Measurements from ENCODE around the gene SUPT3H.

SUPT3H gene

DNA sequence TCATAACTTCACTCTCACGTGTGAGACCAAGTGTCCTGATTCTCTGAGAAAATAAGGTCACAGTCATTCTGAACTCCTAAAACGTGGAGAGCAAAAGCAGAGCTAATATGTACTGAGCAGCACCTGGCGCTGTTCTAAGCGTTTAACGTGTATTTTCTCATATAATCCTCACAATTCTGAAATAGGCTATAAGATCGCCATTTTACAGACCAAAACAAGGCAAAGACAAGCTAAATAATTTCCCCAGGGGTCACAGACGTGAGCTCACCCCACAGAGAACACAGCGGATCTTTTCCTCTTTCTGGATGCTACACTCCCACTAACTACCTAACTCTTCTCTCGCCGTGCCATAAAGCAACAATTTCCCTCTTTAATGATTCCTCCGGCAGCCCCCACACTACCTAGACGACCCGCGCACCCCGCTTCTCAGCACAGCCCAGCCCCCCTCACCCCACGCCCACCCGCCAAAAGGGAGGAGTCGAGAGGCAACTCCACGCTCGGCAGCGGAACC, 636 bp downstream of the SUPT3H start:
- POLR2A ChIA-PET, result no interaction called here
- CTCF ChIA-PET, result interaction anchor here (1.4 to 1.9 kb wide), 5 partner anchors 10 to 721 kb away, joined by 3 to 8 read pairs (median 5); no protein-coding TSS in a partner anchor

DNA sequence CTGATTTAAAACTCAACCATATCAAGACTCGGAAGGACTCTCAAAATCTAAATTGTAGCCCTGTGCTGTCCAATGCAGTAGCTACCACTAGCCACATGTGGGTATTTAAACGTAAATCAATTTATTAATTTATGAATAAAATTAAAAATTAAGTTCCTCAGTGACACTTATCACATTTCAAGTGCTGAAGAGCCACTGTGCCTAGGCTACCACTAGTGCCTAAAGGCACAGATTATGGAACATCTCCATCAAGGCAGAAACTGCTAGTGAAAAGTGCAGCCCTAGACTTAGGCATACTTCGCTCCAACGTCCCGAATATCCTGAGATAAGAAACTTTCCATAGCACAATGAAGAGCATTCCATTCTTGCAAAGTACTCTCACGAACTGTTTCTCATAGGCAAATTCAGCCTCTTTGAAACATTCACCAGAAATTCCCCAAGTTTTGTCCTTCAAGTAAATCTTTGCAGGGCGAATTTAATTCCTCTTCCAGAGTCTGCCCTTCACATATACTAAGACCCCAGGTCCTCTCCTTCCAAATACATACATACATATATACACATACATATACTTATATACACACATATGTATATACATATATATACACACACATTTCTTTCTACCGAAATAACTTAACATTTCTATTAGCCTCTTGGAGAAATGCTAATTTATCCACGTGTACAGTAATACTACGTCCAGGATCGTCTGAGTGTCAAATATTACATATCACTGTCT, 1.3 kb downstream of the SUPT3H start:
- ChIA-PET CTCF (interaction anchor here (1.0 to 1.9 kb wide), 4 partner anchors 10 to 547 kb away, joined by 3 to 6 read pairs (median 4); no protein-coding TSS in a partner anchor), POLR2A (no interaction called here)
- no peak for DNase-seq (ENCODE audit: extremely low spot score)
- TF ChIP-seq CTCF (IDR thresholded peaks at IDR 0.05; ENCODE audit: control extremely low read depth, extremely low read depth, low read depth, missing control alignments), result no peak

More for the DNA sequence above, 636 bp downstream of the SUPT3H start:
- peak; percentile 8 for DNase-seq (ENCODE audit: extremely low spot score)
- TF ChIP-seq CTCF (IDR thresholded peaks at IDR 0.05; ENCODE audit: control extremely low read depth, extremely low read depth, low read depth, missing control alignments), result no peak

DNA sequence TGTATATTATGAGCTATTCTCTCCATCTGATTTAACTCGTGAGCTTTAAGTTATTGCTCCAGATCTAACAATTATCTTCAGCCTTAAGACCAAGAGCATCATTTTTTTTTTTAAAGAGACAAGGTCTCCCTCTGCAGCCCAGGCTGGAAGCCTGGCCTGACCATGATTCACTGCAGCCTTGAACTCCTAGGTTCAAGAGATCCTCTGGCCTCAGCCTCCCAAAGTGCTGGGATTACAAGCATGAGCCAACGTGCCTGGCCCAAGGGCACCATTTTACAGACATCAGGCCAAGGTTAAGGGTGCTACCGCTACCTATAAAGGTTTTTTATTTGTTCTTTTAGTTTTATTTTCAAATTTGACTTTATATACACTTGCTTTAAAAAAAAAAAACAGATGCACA, 2.3 kb downstream of the SUPT3H start:
- DNase-seq (ENCODE audit: extremely low spot score), result no peak
- peak; percentile 1 for TF ChIP-seq CTCF (IDR thresholded peaks at IDR 0.05; ENCODE audit: control extremely low read depth, extremely low read depth, low read depth, missing control alignments)
- ChIA-PET CTCF (interaction anchor here (0.8 to 1.4 kb wide), 3 partner anchors 9 to 27 kb away, joined by 3 to 4 read pairs (median 3); no protein-coding TSS in a partner anchor), POLR2A (no interaction called here)

GRCh38 chr6:45371924-45372573, 5.7 kb downstream of the SUPT3H start:
- CTCF ChIA-PET, result no interaction called here
- POLR2A ChIA-PET, result no interaction called here
- DNase-seq (ENCODE audit: extremely low spot score), result no peak
- TF ChIP-seq CTCF (IDR thresholded peaks at IDR 0.05; ENCODE audit: control extremely low read depth, extremely low read depth, low read depth, missing control alignments), result no peak

DNA sequence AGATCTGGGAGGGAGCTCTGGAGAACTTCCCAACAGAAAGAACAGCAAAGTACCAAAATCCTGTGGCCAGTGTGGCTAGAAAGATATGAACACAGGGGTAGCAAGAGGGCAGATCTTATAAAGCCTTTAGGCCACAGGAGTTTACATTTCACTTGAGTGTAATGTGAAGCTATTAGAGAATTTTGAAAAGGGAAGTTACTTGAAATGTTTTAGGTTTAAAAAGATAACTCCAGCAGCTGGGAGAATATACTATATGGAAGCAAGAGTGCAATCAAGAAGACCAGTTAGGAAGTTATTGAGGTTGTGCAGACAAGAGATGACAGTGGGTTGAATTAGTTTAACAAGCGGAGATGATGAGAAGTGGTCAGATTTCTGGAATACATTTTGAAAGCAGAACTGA, 7.9 kb downstream of the SUPT3H start:
- POLR2A ChIA-PET, result no interaction called here
- no peak for TF ChIP-seq CTCF (IDR thresholded peaks at IDR 0.05; ENCODE audit: control extremely low read depth, extremely low read depth, low read depth, missing control alignments)
- CTCF ChIA-PET, result interaction anchor here (2.0 kb wide), 1 partner anchor 10 kb away, joined by 6 read pairs; no protein-coding TSS in a partner anchor
- no peak for DNase-seq (ENCODE audit: extremely low spot score)

DNA sequence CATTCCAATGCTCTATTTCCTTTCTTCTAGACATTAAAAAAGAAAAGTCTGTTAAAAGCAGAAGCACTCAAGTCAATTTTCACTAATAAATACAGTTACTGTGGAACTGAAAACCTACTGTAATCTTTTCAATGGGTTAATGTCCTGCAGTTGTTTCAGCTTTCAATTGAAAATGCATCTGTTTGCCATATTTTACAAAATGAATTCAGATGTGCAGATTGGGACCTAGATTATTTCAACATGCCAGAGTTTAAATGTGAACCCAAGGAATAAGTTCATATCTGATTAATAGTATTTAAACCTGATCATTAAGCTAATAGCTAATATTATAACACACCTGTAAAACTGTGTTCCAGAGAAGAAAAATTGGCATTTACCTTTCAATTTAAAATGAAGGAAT, 9.7 kb downstream of the SUPT3H start:
- ChIA-PET POLR2A (no interaction called here), CTCF (interaction anchor here (1.2 kb wide), 1 partner anchor 10 kb away, joined by 5 read pairs; the partner anchor contains the start of gene SUPT3H)
- no peak for DNase-seq (ENCODE audit: extremely low spot score)
- no peak for TF ChIP-seq CTCF (IDR thresholded peaks at IDR 0.05; ENCODE audit: control extremely low read depth, extremely low read depth, low read depth, missing control alignments)
